Type B pancreatic cell (in vitro differentiated cells): Measurements from ENCODE around the gene NUDC. TPM values are rescaled to one million over a fixed set of nuclear protein-coding genes. Genes with fewer than 3 reads are reported as not detected.

Experiments used
- DNase-seq: peaks from one replicate; pipeline ENCODE4 v3.0.0; 2021; ENCODE audit warnings: mixed read lengths; ENCODE audit not compliant: unreplicated experiment; ENCODE audit errors: extremely low spot score
- H3K27ac Mint-ChIP-seq: 2 replicates; pipeline ENCODE4 v1.8.0; 2021; ENCODE audit warnings: mild to moderate bottlenecking, mixed read lengths
- H3K27me3 Mint-ChIP-seq: 2 replicates; pipeline ENCODE4 v1.8.0; 2021; ENCODE audit warnings: mixed read lengths
- H3K36me3 Mint-ChIP-seq: 2 replicates; pipeline ENCODE4 v1.8.0; 2021; ENCODE audit warnings: mixed read lengths
- H3K4me1 Mint-ChIP-seq: one replicate; pipeline ENCODE4 v1.8.0; 2021; ENCODE audit warnings: mixed read lengths; ENCODE audit not compliant: unreplicated experiment
- H3K4me3 Mint-ChIP-seq: 2 replicates; pipeline ENCODE4 v1.8.0; 2021; ENCODE audit warnings: mild to moderate bottlenecking, mixed read lengths
- H3K9me3 Mint-ChIP-seq: 2 replicates; pipeline ENCODE4 v1.8.0; 2021; ENCODE audit warnings: mixed read lengths
- CTCF ChIP-seq: fragments of 200-600 bp; sonication (generic); conservative IDR thresholded peaks from 2 replicates; pipeline ENCODE4 v1.5.0; 2021; ENCODE audit warnings: antibody characterized with exemption, mild to moderate bottlenecking
- total RNA-seq: library from RNA; stranded (reverse); gene quantifications from 2 replicates; pipeline ENCODE4 v1.2.1, GENCODE V29; 2021; ENCODE audit warnings: low replicate concordance

The NUDC gene
- total RNA-seq, 1 donor from 2014 or later = 82.7 TPM

GRCh38 chr1:26972821-26973220, 51.3 kb downstream of the NUDC start:
- H3K4me3 Mint-ChIP-seq = no peak overlapping the region
- H3K4me1 Mint-ChIP-seq = peaks cover 17% of the 10 kb centered on the region
- no peak for TF ChIP-seq CTCF
- H3K36me3 Mint-ChIP-seq = no peaks in the 10 kb centered on the region
- no peaks in the 10 kb centered on the region for H3K9me3 Mint-ChIP-seq
- H3K27me3 Mint-ChIP-seq = peaks cover 3% of the 10 kb centered on the region
- no peak overlapping the region for H3K27ac Mint-ChIP-seq
- no peak for DNase-seq

DNA sequence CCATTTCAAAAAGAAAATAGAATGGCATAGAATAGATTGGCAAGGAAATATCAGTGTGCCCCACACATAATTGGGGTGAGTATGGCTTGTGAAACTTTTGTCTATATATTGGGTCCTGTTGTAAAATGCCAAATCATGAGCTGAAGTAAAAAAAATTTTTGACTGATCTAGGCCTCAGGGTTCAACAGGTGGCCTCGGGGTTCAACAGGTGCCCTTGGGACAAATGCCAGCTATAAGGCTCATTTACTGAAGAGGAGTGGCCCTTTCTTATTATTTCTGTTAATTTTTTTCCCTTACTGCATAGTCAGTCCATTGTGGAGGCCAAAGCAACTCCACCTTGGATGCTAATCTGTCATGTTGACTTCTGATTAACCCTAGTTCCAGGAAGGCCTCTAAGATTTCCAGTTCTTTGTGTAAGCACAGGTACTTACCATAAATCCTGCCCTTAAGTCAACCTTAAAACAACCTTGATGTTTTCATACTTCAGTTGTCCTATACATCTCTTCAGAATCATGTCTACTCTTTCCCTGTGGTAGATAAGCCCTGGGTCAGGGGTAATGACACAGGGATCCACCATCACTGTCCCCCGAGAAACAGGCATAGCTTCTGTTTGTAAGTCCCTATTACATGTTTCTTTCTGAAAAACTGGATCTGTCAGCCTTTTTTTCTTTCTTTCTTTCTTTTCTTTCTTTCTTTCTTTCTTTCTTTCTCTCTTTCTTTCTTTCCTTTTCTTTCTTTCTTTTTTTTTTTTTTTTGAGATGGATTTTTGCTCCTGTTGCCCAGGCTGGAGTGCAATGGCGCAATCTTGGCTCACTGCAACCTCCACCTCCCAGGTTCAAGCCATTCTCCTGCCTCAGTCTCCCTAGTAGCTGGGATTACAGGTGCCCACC, 55.3 kb downstream of the NUDC start:
- H3K9me3 Mint-ChIP-seq = no peaks in the 10 kb centered on the region
- peaks cover 8% of the 10 kb centered on the region for H3K4me1 Mint-ChIP-seq
- H3K27ac Mint-ChIP-seq = peak overlapping the region; percentile 56
- DNase-seq = no peak
- H3K4me3 Mint-ChIP-seq = no peak overlapping the region
- H3K27me3 Mint-ChIP-seq = no peaks in the 10 kb centered on the region
- H3K36me3 Mint-ChIP-seq = no peaks in the 10 kb centered on the region
- TF ChIP-seq CTCF = no peak

DNA sequence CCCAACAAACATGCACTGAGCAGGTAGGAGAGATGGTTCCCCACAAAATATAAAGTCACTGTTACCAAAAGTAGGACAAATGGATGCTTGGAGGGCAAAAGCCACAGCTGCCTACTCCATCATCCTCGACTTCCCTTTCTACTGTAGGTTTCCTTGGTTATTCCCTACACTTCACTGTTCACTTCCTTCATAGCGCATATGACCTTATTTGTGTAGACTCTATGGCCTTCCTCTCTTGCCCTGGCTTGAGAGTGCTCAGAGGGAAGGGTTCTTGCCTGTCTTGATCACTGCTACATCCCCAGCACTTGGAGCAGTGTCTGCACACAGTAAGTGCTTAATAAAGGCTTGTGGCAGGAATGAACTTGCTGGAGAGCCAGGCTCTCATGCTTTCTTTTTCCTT, 57.4 kb downstream of the NUDC start:
- H3K9me3 Mint-ChIP-seq = no peaks in the 10 kb centered on the region
- H3K27me3 Mint-ChIP-seq = peaks cover 4% of the 10 kb centered on the region
- no peaks in the 10 kb centered on the region for H3K4me1 Mint-ChIP-seq
- H3K36me3 Mint-ChIP-seq = no peaks in the 10 kb centered on the region
- H3K4me3 Mint-ChIP-seq = no peak overlapping the region
- no peak for DNase-seq
- TF ChIP-seq CTCF = no peak
- H3K27ac Mint-ChIP-seq = no peak overlapping the region

DNA sequence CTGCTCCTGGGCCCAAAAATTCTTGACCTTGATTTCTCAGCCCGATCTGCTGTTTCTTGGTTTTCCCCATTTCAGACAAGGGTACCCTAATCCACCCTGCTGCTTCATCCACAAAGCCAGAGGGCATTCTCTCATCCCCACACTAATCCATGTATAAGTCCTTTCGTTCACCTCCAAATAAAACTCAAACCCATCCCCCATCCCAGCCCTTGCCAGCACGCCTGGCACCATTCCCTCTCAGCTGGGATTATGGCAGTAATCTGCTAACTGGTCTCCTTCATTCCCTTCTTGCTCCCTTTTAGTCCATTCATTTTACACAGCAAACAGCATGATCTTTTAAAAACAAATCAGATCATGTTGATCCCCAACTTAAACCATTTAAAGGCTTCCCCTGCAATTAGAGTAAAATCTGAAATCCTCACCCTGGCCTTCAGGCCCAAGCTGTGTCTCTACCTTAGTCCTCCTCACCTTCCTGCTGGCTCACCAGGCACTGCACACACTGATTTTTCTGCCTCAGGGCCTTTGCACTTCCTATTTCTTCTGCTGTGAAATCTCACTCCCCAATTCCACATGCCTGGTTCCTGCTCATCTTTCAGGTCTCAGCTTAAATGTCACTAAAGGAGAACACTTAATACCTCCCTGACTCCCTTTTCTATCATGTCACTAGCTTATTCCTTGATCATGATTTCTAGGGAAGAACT, 59.8 kb downstream of the NUDC start:
- Mint-ChIP-seq H3K27ac (no peak overlapping the region), H3K27me3 (peaks cover 11% of the 10 kb centered on the region), H3K4me1 (no peaks in the 10 kb centered on the region), H3K36me3 (no peaks in the 10 kb centered on the region), H3K4me3 (no peak overlapping the region), H3K9me3 (no peaks in the 10 kb centered on the region)
- no peak for TF ChIP-seq CTCF
- DNase-seq = no peak

DNA sequence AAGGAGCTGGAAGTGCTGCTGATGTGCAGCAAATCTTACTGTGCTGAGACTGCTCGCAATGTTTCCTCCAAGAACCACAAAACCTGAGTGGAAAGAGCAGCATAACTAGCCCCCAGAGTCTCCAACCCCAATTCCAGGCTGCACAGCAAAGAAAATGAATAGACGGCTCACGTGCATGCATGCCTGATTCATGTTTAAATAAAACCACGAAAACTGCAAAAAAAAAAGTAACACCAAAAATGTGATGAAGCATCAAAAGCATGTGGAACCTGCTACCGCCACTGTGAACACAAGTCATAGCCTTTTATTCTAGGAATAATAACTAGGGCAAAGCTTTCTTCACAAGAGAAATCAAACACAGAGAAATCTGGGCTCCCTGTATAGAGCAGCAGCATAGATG, 62.3 kb downstream of the NUDC start:
- no peak overlapping the region for H3K27ac Mint-ChIP-seq
- H3K4me1 Mint-ChIP-seq = no peaks in the 10 kb centered on the region
- no peak overlapping the region for H3K4me3 Mint-ChIP-seq
- no peak for TF ChIP-seq CTCF
- H3K9me3 Mint-ChIP-seq = no peaks in the 10 kb centered on the region
- H3K27me3 Mint-ChIP-seq = peaks cover 14% of the 10 kb centered on the region
- DNase-seq = no peak
- no peaks in the 10 kb centered on the region for H3K36me3 Mint-ChIP-seq
